Tibial artery (tissue), 4 donors: ENCODE results near the gene CMTM4.

Experiments
- DNase-seq, 2 donors: peaks; one replicate each; pipeline ENCODE4 v3.0.0-alpha.2; 2019
- H3K27ac ChIP-seq, 2 donors: fragments of 200-600 bp; sonication (generic) in 1 of 2; 1 replicate in 1 of 2; 2 replicates in 1 of 2; pipeline ENCODE4 v1.5.1; 2018 to 2019; ENCODE audit warnings: mild to moderate bottlenecking in 1 of 2
- H3K27me3 ChIP-seq, 2 donors: fragments of 200-600 bp; sonication (generic) in 1 of 2; one replicate each; pipeline versions ENCODE4 v1.5.1 to v1.6.0; 2016 to 2019
- H3K36me3 ChIP-seq, 3 donors: fragments of 200-600 bp; sonication (generic) in 2 of 3; one replicate each; pipeline ENCODE4 v1.5.1; 2016 to 2019; ENCODE audit warnings: mild to moderate bottlenecking in 2 of 3
- H3K4me1 ChIP-seq, 4 donors: fragments of 200-600 bp; sonication (generic) in 2 of 4; 1 replicate in 3 of 4; 2 replicates in 1 of 4; pipeline ENCODE4 v1.5.1; 2016 to 2019
- H3K4me3 ChIP-seq, 2 donors: fragments of 200-600 bp; sonication (generic) in 1 of 2; 1 replicate in 1 of 2; 2 replicates in 1 of 2; pipeline ENCODE4 v1.5.1; 2018 to 2019; ENCODE audit warnings: mild to moderate bottlenecking in 2 of 2
- H3K9me3 ChIP-seq, 3 donors: fragments of 200-600 bp; sonication (generic) in 1 of 3; one replicate each; pipeline ENCODE4 v1.5.1; 2016 to 2019
- CTCF ChIP-seq, 2 experiments: fragments of 200-600 bp in 1 of 2; fragments of 450-650 bp in 1 of 2; IDR thresholded peaks; one replicate each; pipeline ENCODE4 v1.5.1; 2017 to 2019; ENCODE audit warnings: antibody characterized with exemption in 2 of 2, mild to moderate bottlenecking in 1 of 2, moderate library complexity in 1 of 2
- intact Hi-C: fragments of 100-400 bp; cut with DNase I; formaldehyde crosslinking; loops from one replicate; pipeline ENCODE4 v1.15.0; 2023; ENCODE audit warnings: low total_unique reads

The CMTM4 gene

DNA sequence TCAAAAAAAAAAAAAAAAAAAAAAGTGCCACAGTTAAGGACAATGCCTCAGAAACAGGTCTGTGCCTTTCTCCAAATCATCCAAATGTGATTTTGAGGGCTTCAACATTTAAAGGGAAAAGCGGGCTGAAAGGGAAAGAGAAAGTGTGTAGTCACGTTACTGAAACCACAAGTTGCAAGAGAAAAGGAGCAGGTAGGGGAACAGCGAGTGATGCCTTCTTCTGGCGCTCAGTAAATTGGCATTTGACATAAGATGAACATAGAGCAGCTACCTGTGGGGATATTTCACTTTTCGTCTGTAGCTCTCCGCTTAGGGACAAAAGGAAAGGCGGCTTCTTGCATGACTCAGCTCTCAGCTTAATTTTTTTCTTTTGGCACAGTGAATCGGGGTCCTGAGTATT lies 106.2 kb downstream of the CMTM4 start:
- no peak for DNase-seq
- H3K27ac ChIP-seq, result no peak overlapping the region
- H3K9me3 ChIP-seq, result no peaks in the 10 kb centered on the region
- H3K36me3 ChIP-seq, result no peaks in the 10 kb centered on the region
- H3K27me3 ChIP-seq, result no peaks in the 10 kb centered on the region
- intact Hi-C loops, result no loop called here
- H3K4me3 ChIP-seq, result no peak overlapping the region
- no peaks in the 10 kb centered on the region for H3K4me1 ChIP-seq
- TF ChIP-seq CTCF (IDR thresholded peaks at IDR 0.05), result no peak

DNA sequence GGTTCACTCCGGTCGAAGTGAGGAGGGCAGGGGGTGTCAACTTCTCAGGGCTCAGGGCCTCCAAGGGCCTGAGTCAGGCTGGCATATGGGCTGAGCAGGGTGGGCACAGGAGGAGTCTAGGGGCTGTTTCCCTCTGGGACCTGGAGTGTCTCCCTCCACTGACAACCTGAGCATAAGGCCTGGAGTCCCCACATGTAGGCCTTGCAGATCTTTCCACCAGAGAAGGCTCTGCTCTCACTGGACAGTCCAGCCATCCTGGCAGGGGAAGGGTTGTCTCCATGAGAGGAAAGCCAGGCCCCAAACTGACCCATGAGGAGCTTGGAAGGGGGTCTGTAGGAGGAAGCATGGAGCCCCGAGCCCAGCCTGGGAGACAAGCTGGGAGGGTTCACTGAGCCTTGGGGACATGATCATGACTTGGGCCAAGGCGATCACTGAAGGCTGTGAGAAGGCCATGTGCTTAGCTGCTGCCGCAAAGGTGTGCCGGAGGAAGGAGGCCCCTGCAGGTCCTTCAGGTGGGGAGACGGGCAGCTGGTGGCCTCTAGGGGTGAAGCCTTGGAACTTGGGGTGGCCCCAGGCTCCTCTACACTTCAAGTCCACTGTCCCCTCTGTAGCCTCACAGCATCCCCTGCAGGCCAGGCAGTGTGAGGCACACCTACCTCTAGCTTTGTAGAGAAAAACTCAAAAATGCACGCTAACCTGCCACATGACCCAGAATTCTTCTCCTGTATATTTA lies 107.4 kb downstream of the CMTM4 start:
- intact Hi-C loops, result loop anchor here (5.0 kb wide), 1 partner anchor 182 kb away; no protein-coding TSS in a partner anchor
- no peaks in the 10 kb centered on the region for H3K27me3 ChIP-seq
- TF ChIP-seq CTCF (IDR thresholded peaks at IDR 0.05), result peak; percentile 44 to 53
- no peaks in the 10 kb centered on the region for H3K36me3 ChIP-seq
- peak in 1 of 2 donors; percentile 51 for DNase-seq
- H3K9me3 ChIP-seq, result no peaks in the 10 kb centered on the region
- no peak overlapping the region for H3K4me3 ChIP-seq
- no peak overlapping the region for H3K27ac ChIP-seq
- no peaks in the 10 kb centered on the region for H3K4me1 ChIP-seq

DNA sequence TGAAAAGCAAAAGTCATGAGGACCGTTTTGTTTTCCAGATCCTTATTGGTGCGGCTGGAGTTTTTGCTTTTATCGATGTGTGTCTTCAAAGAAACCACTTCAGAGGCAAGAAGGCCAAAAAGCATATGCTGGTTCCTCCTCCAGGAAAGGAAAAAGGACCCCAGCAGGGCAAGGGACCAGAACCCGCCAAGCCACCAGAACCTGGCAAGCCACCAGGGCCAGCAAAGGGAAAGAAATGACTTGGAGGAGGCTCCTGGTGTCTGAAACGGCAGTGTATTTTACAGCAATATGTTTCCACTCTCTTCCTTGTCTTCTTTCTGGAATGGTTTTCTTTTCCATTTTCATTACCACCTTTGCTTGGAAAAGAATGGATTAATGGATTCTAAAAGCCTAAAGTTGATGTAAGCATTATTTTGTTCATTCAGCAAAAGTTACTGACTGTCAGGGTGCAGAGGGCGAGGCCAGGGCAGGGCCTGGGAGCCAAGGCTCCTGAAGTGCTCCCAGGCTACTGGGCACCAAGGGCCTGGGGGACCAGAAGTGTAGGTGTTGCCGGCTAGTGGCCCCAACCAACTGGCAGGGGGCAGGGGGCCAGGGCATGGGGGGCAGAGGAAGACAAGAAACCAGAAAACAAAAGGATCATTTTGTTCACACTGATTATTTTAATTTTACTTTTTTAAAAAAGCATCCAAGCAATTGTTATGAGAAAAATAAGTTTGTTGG lies 108.5 kb downstream of the CMTM4 start:
- Histone ChIP-seq H3K27me3 (no peaks in the 10 kb centered on the region), H3K36me3 (no peaks in the 10 kb centered on the region), H3K4me1 (no peaks in the 10 kb centered on the region), H3K27ac (no peak overlapping the region), H3K9me3 (no peaks in the 10 kb centered on the region), H3K4me3 (no peak overlapping the region)
- no peak for DNase-seq
- TF ChIP-seq CTCF (IDR thresholded peaks at IDR 0.05), result no peak
- intact Hi-C loops, result loop anchor here (5.0 kb wide), 1 partner anchor 181 kb away; no protein-coding TSS in a partner anchor

- H3K27ac ChIP-seq, result no peak overlapping the region
- peak in 1 of 2 donors; percentile 66 for DNase-seq
- peaks cover 0 to 11% (median 5%) of the 10 kb centered on the region in 4 donors for H3K4me1 ChIP-seq
- no peaks in the 10 kb centered on the region for H3K27me3 ChIP-seq
- TF ChIP-seq CTCF (IDR thresholded peaks at IDR 0.05), result no peak
- no peaks in the 10 kb centered on the region for H3K9me3 ChIP-seq
- no peaks in the 10 kb centered on the region for H3K36me3 ChIP-seq
- intact Hi-C loops, result loop anchor here (5.0 kb wide), 1 partner anchor 178 kb away; no protein-coding TSS in a partner anchor
- no peak overlapping the region for H3K4me3 ChIP-seq
Observed at GRCh38 chr16:66585481-66586239, 110.9 kb downstream of the CMTM4 start.

GRCh38 chr16:66581246-66581952 lies 115.1 kb downstream of the CMTM4 start:
- DNase-seq, result no peak
- intact Hi-C loops, result no loop called here
- Histone ChIP-seq H3K4me1 (peaks cover 0 to 26% (median 16%) of the 10 kb centered on the region in 4 donors), H3K27ac (peak overlapping the region in 1 of 2 donors; percentile 22), H3K36me3 (no peaks in the 10 kb centered on the region), H3K9me3 (no peaks in the 10 kb centered on the region), H3K4me3 (no peak overlapping the region), H3K27me3 (peaks cover 0 to 16% of the 10 kb centered on the region in 2 donors)
- TF ChIP-seq CTCF (IDR thresholded peaks at IDR 0.05), result no peak
